Measurements from ENCODE around the gene RIT1.

GRCh38 chr1:155856257-155856974 is 54.7 kb downstream of the RIT1 start:
- TF ChIP-seq CTCF (IDR thresholded peaks at IDR 0.05) (no peak), POLR2AphosphoS5 (IDR thresholded peaks at IDR 0.05; ENCODE audit: low read depth, low read length) (no peak), TCF7L2 (IDR thresholded peaks at IDR 0.05; ENCODE audit: low read depth, low read length) (no peak), SIN3A (IDR thresholded peaks at IDR 0.05; ENCODE audit: borderline replicate concordance, insufficient read depth, low read depth, low read length) (no peak), REST (IDR thresholded peaks at IDR 0.05; ENCODE audit: insufficient read depth in 1 of 2, low read depth in 2 of 2, low read length in 1 of 2) (no peak)

All from Panc1 (cell line).